ENCODE results near the gene TMPO. TPM values are rescaled to one million over a fixed set of nuclear protein-coding genes. Genes with fewer than 3 reads are reported as not detected.
A peak's percentile ranks its signal among the peaks of the same experiment; 100 is the strongest.
"Not testable (repeated sequence)": the region's sequence is repeated elsewhere in the genome, so short reads cannot be mapped to it uniquely, and the experiment has no call there.

TMPO gene
- total and polyA plus RNA-seq, 2 of the 4 experiments (the other 2 are of a cell fraction): 30.0 to 62.0 TPM

DNA sequence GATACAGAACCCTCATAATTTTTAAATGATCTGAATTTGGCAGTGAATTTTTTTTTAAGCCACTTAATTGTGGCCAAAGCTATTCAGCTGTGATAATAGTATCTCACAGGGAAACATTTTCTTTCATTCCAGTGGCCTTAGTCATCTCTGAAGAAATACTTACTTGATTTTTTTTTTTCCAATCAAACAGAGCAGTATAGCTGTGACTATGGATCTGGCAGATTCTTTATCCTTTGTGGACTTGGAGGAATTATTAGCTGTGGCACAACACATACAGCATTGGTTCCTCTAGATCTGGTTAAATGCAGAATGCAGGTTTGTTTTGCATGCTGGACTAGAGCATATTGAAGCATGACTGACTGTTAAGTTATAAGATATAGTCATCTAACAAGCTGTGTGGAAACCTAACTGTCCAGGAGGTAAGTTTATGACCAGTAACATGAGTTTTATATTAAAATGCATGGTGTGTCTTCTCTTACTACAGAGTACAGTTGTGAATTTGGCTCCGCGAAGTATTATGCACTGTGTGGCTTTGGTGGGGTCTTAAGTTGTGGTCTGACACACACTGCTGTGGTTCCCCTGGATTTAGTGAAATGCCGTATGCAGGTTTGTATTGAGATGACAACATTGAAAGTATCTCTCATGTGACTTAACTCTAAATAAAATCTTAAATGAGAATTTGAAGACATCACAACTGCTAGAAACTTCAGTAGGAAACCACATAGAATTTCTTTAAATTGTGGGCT, 80.0 kb downstream of the TMPO start:
- Histone ChIP-seq H2AFZ (replicated peaks; ENCODE audit: low read length, poor library complexity) (no peak overlapping the region), H2AK5ac (ENCODE audit: low read depth, low read length) (0 out of 2 replicates have a peak overlapping the region, but pooled peaks have one; percentile 28), H2BK120ac (ENCODE audit: low read depth, low read length) (no peak overlapping the region), H3K4me3 (ENCODE audit: insufficient read depth, low read depth, low read length) (peak overlapping the region; percentile 96), H3K79me1 (ENCODE audit: low read depth in 1 of 2, low read length in 2 of 2) (peaks cover 9 to 32% of the 10 kb centered on the region in 2 experiments), H2BK5ac (ENCODE audit: low read depth, low read length, poor library complexity, severe bottlenecking) (peak overlapping the region; percentile 80), H2BK20ac (ENCODE audit: low read depth, low read length) (no peak overlapping the region), H3K56ac (ENCODE audit: extremely low read depth, insufficient read depth, low read length) (no peak overlapping the region), H3K9me3 (ENCODE audit: control insufficient read depth, insufficient read depth, low read length) (no peaks in the 10 kb centered on the region), H4K91ac (ENCODE audit: insufficient read depth, low read depth, low read length) (no peak overlapping the region), H3K4me1 (ENCODE audit: control insufficient read depth, insufficient read depth, low read length) (peaks cover 5% of the 10 kb centered on the region), H3K4me2 (ENCODE audit: low read depth, low read length) (peak overlapping the region; percentile 98), H2AK9ac (replicated peaks; ENCODE audit: low read depth, low read length, poor library complexity) (no peak overlapping the region), H3K4ac (ENCODE audit: low read depth, low read length) (peak overlapping the region; percentile 3; the same call in 1 of the 2 replicates), H4K5ac (ENCODE audit: low read depth, low read length) (no peak overlapping the region), H3K9me1 (ENCODE audit: insufficient read depth, low read length) (peaks cover 8% of the 10 kb centered on the region), H3K27me3 (ENCODE audit: control insufficient read depth, insufficient read depth, low read length) (no peaks in the 10 kb centered on the region), H3K9ac (ENCODE audit: low read depth, low read length) (peak overlapping the region; percentile 100; the same call in 1 of the 2 replicates), H2BK15ac (ENCODE audit: low read depth, low read length) (no peak overlapping the region), H3K18ac (ENCODE audit: low read depth, low read length) (no peak overlapping the region), H3K36me3 (ENCODE audit: control insufficient read depth, insufficient read depth, low read length) (peaks cover 33% of the 10 kb centered on the region), H3K27ac (ENCODE audit: insufficient read depth, low read length) (peak overlapping the region; percentile 42; the same call in 1 of the 2 replicates), H3K23ac (ENCODE audit: low read depth, low read length) (peak overlapping the region; percentile 39; the same call in 1 of the 2 replicates), H4K8ac (ENCODE audit: low read depth in 2 of 2, low read length in 2 of 2) (no peak overlapping the region), H3K14ac (replicated peaks; ENCODE audit: low read depth, low read length) (peak overlapping the region; percentile 85), H4K20me1 (ENCODE audit: insufficient read depth, low read length) (peaks cover 51% of the 10 kb centered on the region)
- POLR2A ChIA-PET (ENCODE audit: unreplicated experiment): interaction anchor here (0.6 kb wide), 2 partner anchors 45 to 1531 kb away, joined by 3 read pairs; no protein-coding TSS in a partner anchor
- dilution Hi-C loops (cut with HindIII; ENCODE audit: low sequenced_read_pairs, unreplicated experiment) (no loop called here), intact Hi-C loops (cut with micrococcal nuclease) (loop anchor here (2.0 kb wide), 1 partner anchor 29 kb away; no protein-coding TSS in a partner anchor), in situ Hi-C loops (cut with MboI; ENCODE audit: low sequenced_read_pairs) (no loop called here)
- no TSS peak for BruUV-seq (replicated peaks)
- peak; percentile 79 for DNase-seq
- no CpG with 5 or more reads among the region's 3 CpGs for WGBS, 2 experiments (ENCODE audit: extremely low coverage in 2 of 2, insufficient read length in 1 of 2)
- ATAC-seq (ENCODE audit: low read depth): peak; percentile 3; the same call in 1 of the 2 replicates
- CTCF ChIA-PET: interaction anchor here (0.5 to 4.0 kb wide), 5 partner anchors 10 to 61 kb away, joined by 3 to 14 read pairs (median 3); no protein-coding TSS in a partner anchor
- TF ChIP-seq CEBPB (IDR thresholded peaks at IDR 0.05; ENCODE audit: low read depth, low read length) (peak; percentile 52; the same call in 1 of the 2 replicates), POLR2A (IDR thresholded peaks at IDR 0.05; ENCODE audit: low read depth, low read length) (no peak)

DNA sequence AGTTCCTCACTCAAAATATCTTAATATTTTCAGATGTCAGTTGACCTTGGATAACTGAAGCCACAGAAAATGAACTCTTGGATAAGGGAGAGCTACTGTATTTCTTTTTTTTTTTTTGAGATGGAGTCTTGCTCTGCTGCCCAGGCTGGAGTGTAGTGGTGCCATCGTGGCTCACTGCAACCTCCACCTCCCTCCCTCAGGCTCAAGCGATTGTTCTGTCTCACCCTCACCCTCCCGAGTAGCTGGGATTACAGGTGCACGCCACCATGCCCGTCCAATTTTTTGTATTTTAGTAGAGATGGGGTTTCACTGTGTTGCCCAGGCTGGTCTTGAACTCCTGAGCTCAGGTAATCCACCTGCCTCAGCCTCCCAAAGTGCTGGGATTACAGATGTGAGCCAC, 81.9 kb downstream of the TMPO start:
- H3K9ac ChIP-seq (ENCODE audit: low read depth, low read length); H3K56ac ChIP-seq (ENCODE audit: extremely low read depth, insufficient read depth, low read length); H3K14ac ChIP-seq (replicated peaks; ENCODE audit: low read depth, low read length); H2BK120ac ChIP-seq (ENCODE audit: low read depth, low read length); H2AK9ac ChIP-seq (replicated peaks; ENCODE audit: low read depth, low read length, poor library complexity); H3K4ac ChIP-seq (ENCODE audit: low read depth, low read length); H3K9me3 ChIP-seq (ENCODE audit: control insufficient read depth, insufficient read depth, low read length); H4K91ac ChIP-seq (ENCODE audit: insufficient read depth, low read depth, low read length); H2BK15ac ChIP-seq (ENCODE audit: low read depth, low read length); H2AFZ ChIP-seq (replicated peaks; ENCODE audit: low read length, poor library complexity); H4K8ac ChIP-seq (ENCODE audit: low read depth in 2 of 2, low read length in 2 of 2); H3K4me1 ChIP-seq (ENCODE audit: control insufficient read depth, insufficient read depth, low read length); H3K18ac ChIP-seq (ENCODE audit: low read depth, low read length); H2BK20ac ChIP-seq (ENCODE audit: low read depth, low read length); intact Hi-C loops (cut with micrococcal nuclease); H3K9me1 ChIP-seq (ENCODE audit: insufficient read depth, low read length); CTCF ChIA-PET; POLR2A ChIA-PET (ENCODE audit: unreplicated experiment); ATAC-seq (ENCODE audit: low read depth); in situ Hi-C loops (cut with MboI; ENCODE audit: low sequenced_read_pairs); dilution Hi-C loops (cut with HindIII; ENCODE audit: low sequenced_read_pairs, unreplicated experiment); H2BK5ac ChIP-seq (ENCODE audit: low read depth, low read length, poor library complexity, severe bottlenecking); H4K5ac ChIP-seq (ENCODE audit: low read depth, low read length); H3K27me3 ChIP-seq (ENCODE audit: control insufficient read depth, insufficient read depth, low read length); H3K4me2 ChIP-seq (ENCODE audit: low read depth, low read length); BruUV-seq (replicated peaks); H2AK5ac ChIP-seq (ENCODE audit: low read depth, low read length); H3K4me3 ChIP-seq (ENCODE audit: insufficient read depth, low read depth, low read length); H3K23ac ChIP-seq (ENCODE audit: low read depth, low read length); H3K27ac ChIP-seq (ENCODE audit: insufficient read depth, low read length); DNase-seq: not testable (repeated sequence)
- Histone ChIP-seq H3K36me3 (ENCODE audit: control insufficient read depth, insufficient read depth, low read length) (peaks cover 41% of the 10 kb centered on the region), H4K20me1 (ENCODE audit: insufficient read depth, low read length) (peaks cover 51% of the 10 kb centered on the region), H3K79me1 (ENCODE audit: low read depth in 1 of 2, low read length in 2 of 2) (peaks cover 13 to 37% of the 10 kb centered on the region in 2 experiments)
- no CpG with 5 or more reads among the region's 5 CpGs for WGBS, 2 experiments (ENCODE audit: extremely low coverage in 2 of 2, insufficient read length in 1 of 2)
